Measurements from ENCODE around the gene ZNF652. TPM values are rescaled to one million over a fixed set of nuclear protein-coding genes. Genes with fewer than 3 reads are reported as not detected.

The ZNF652 gene
- total and polyA plus RNA-seq, 8 donors = 27.8 to 46.8 (median 30.8) TPM

DNA sequence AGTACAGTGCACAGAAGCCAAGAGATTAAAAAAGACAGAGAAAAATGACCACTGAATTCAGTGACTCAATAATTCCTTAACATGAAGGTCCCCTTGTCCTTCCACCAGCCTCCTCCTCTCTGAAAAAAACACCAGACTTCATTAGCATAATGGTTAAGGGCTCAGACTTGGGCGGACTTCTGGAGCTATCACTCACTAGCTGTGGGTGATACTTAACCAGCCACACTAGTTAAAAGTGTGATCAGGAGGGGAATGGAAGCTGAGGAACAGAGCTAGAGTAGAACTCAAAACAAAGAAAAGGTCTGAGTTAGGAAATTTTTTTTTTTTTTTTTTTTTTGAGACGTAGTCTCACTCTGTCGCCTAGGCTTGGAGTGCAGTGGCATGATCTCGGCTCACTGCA is 23.2 kb downstream of the ZNF652 start:
- no peak overlapping the region for H3K27ac ChIP-seq
- intact Hi-C loops (cut with DNase I) = no loop called here
- no peaks in the 10 kb centered on the region for H3K27me3 ChIP-seq
- no peak overlapping the region for H3K4me3 ChIP-seq
- no peak for TF ChIP-seq CTCF (IDR thresholded peaks at IDR 0.05)
- H3K36me3 ChIP-seq = no peaks in the 10 kb centered on the region
- no peaks in the 10 kb centered on the region for H3K9me3 ChIP-seq
- ATAC-seq (peak; percentile 10), DNase-seq (no peak)
- peaks cover 0 to 39% of the 10 kb centered on the region in 2 donors for H3K4me1 ChIP-seq

DNA sequence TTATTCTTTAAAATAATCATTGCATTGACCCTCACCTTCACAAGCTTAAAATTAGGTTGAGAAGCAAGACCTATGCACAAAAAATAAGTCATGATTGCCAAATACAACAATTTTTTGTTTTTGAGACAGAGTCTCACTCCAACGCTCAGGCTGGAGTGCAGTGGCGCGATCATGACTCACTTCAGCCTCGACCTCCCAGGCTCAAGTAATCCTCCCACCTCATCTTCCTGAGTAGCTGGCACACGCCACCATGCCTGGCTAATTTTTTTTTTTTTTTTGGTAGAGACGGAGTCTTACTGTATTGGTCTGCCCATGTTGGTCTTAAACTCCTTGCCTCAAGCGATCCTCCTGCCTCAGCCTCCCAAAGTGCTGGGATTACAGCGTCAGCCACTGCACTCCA is 24.2 kb downstream of the ZNF652 start:
- intact Hi-C loops (cut with DNase I) = no loop called here
- Histone ChIP-seq H3K4me1 (peaks cover 0 to 30% of the 10 kb centered on the region in 2 donors), H3K27ac (no peak overlapping the region), H3K9me3 (no peaks in the 10 kb centered on the region), H3K36me3 (no peaks in the 10 kb centered on the region), H3K27me3 (no peaks in the 10 kb centered on the region), H3K4me3 (no peak overlapping the region)
- ATAC-seq (no peak), DNase-seq (no peak)
- TF ChIP-seq CTCF (IDR thresholded peaks at IDR 0.05) = no peak

- Histone ChIP-seq H3K36me3 (no peaks in the 10 kb centered on the region), H3K27me3 (no peaks in the 10 kb centered on the region), H3K4me1 (peaks cover 0 to 11% of the 10 kb centered on the region in 2 donors), H3K27ac (no peak overlapping the region), H3K4me3 (no peak overlapping the region), H3K9me3 (no peaks in the 10 kb centered on the region)
- DNase-seq (no peak), ATAC-seq (no peak)
- intact Hi-C loops (cut with DNase I) = no loop called here
- TF ChIP-seq CTCF (IDR thresholded peaks at IDR 0.05) = no peak
Measured at GRCh38 chr17:49334744-49335512, 27.1 kb downstream of the ZNF652 start.

- no peaks in the 10 kb centered on the region for H3K36me3 ChIP-seq
- no peak overlapping the region for H3K4me3 ChIP-seq
- H3K4me1 ChIP-seq = peaks cover 0 to 17% of the 10 kb centered on the region in 2 donors
- DNase-seq (no peak), ATAC-seq (no peak)
- H3K27me3 ChIP-seq = no peaks in the 10 kb centered on the region
- H3K27ac ChIP-seq = no peak overlapping the region
- intact Hi-C loops (cut with DNase I) = no loop called here
- no peak for TF ChIP-seq CTCF (IDR thresholded peaks at IDR 0.05)
- H3K9me3 ChIP-seq = no peaks in the 10 kb centered on the region
Measured at GRCh38 chr17:49333804-49334203, 28.2 kb downstream of the ZNF652 start.

DNA sequence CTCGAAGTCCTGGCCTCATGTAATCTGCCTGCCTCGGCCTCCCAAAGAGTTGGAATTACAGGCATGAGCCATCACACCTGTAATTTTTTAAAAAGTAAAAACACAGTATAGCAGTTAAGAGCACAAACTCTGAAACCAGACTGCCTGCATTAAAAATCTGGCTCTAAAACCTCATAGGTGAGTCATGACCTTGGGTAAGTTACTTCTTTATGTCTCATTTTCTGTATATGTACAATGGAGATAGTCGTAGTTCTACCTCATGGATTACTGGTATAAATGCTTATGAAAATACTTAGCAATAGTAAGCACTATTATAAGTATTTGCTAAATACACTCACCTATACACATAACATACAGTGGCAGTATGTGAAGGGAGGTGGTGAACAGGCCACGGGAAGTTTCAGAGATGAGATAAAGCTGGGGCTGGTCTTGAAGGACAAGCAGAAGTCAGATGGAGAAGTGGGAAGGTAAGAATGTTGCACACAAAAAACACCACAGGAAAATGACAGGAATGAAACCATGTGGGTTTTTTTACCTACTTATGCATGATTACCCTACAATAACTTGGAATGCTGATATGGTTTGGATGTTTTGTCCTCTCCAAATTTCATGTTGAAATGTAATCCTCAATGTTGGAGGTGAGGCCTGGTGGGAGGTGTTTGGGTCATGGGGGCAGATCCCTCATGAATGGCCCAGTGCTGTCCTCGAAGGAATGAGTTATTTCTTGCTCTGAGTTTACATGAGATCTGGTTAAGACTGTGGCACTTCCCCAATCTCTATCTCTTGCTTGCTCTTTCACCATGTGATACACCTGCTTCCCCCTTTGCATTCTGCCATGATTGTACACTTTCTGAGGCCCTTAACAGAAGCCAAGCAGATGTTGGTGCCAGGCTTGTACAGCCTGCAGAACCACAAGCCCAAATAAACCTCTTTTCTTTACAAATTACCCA is 33.9 kb downstream of the ZNF652 start:
- intact Hi-C loops (cut with DNase I) = no loop called here
- H3K27ac ChIP-seq = peak overlapping the region in 1 of 2 donors; percentile 61
- no peak for ATAC-seq
- no peak for DNase-seq
- H3K36me3 ChIP-seq = no peaks in the 10 kb centered on the region
- no peaks in the 10 kb centered on the region for H3K27me3 ChIP-seq
- H3K9me3 ChIP-seq = no peaks in the 10 kb centered on the region
- H3K4me3 ChIP-seq = no peak overlapping the region
- TF ChIP-seq CTCF (IDR thresholded peaks at IDR 0.05) = no peak
- H3K4me1 ChIP-seq = peaks cover 0 to 28% of the 10 kb centered on the region in 2 donors

All from left lung (tissue), 10 donors.